Activated naive CD4-positive, alpha-beta T cell treated with anti-CD3 and anti-CD28 coated beads for 36 hours (primary cell): ENCODE results near the gene KCNQ5. TPM values are rescaled to one million over a fixed set of nuclear protein-coding genes. Genes with fewer than 3 reads are reported as not detected.

ENCODE experiments used
- CTCF ChIA-PET: fragments of 350-600 bp; sonication (Branson Sonifier 250); formaldehyde crosslinking; loops from one replicate; lab custom pipeline; 2021; ENCODE audit warnings: antibody characterized with exemption; lab: Charles Lee
- DNase-seq: peaks from one replicate; pipeline ENCODE4 v3.0.0-alpha.2; 2020
- H3K27ac Mint-ChIP-seq: one replicate; pipeline ENCODE4 v1.8.0; 2021; ENCODE audit warnings: mild to moderate bottlenecking, mixed read lengths
- H3K27me3 Mint-ChIP-seq: one replicate; pipeline ENCODE4 v1.8.0; 2021; ENCODE audit warnings: low read depth, mixed read lengths
- H3K36me3 Mint-ChIP-seq: one replicate; pipeline ENCODE4 v1.8.0; 2021; ENCODE audit warnings: low read depth, mixed read lengths
- H3K4me1 Mint-ChIP-seq: one replicate; pipeline ENCODE4 v1.8.0; 2021; ENCODE audit warnings: low read depth, mixed read lengths
- H3K4me3 Mint-ChIP-seq: one replicate; pipeline ENCODE4 v1.8.0; 2021; ENCODE audit warnings: mild to moderate bottlenecking, moderate library complexity, mixed read lengths
- H3K9me3 Mint-ChIP-seq: one replicate; pipeline ENCODE4 v1.8.0; 2021; ENCODE audit warnings: mixed read lengths
- intact Hi-C: fragments of 100-400 bp; cut with micrococcal nuclease; formaldehyde crosslinking; loops from one replicate; pipeline ENCODE4 v1.15.1; 2023
- total RNA-seq, 2 experiments: library from RNA; stranded (reverse); gene quantifications; one replicate each; pipeline ENCODE4 v1.2.3, GENCODE V29; 2021

Gene KCNQ5
- total RNA-seq, 2 experiments from 2014 or later: 11.8 to 12.0 TPM

- Mint-ChIP-seq H3K4me3 (no peak overlapping the region), H3K36me3 (no peaks in the 10 kb centered on the region), H3K4me1 (no peaks in the 10 kb centered on the region), H3K27me3 (no peaks in the 10 kb centered on the region), H3K9me3 (no peaks in the 10 kb centered on the region), H3K27ac (no peak overlapping the region)
- CTCF ChIA-PET: interaction anchor here (0.5 to 1.0 kb wide), 2 partner anchors 295 to 315 kb away, joined by 3 to 4 read pairs; no protein-coding TSS in a partner anchor
- no peak for DNase-seq
- intact Hi-C loops: no loop called here
These were observed 289.7 kb downstream of the KCNQ5 start for GRCh38 chr6:72911463-72912155.

- no peaks in the 10 kb centered on the region for H3K9me3 Mint-ChIP-seq
- no peak overlapping the region for H3K27ac Mint-ChIP-seq
- H3K4me3 Mint-ChIP-seq: no peak overlapping the region
- CTCF ChIA-PET: no interaction called here
- H3K36me3 Mint-ChIP-seq: no peaks in the 10 kb centered on the region
- no peaks in the 10 kb centered on the region for H3K27me3 Mint-ChIP-seq
- H3K4me1 Mint-ChIP-seq: no peaks in the 10 kb centered on the region
- no peak for DNase-seq
- intact Hi-C loops: no loop called here
These were observed 291.9 kb downstream of the KCNQ5 start for GRCh38 chr6:72913797-72914196.

- no peaks in the 10 kb centered on the region for H3K9me3 Mint-ChIP-seq
- intact Hi-C loops: no loop called here
- CTCF ChIA-PET: no interaction called here
- H3K27me3 Mint-ChIP-seq: no peaks in the 10 kb centered on the region
- H3K36me3 Mint-ChIP-seq: no peaks in the 10 kb centered on the region
- H3K4me1 Mint-ChIP-seq: no peaks in the 10 kb centered on the region
- no peak for DNase-seq
- H3K27ac Mint-ChIP-seq: no peak overlapping the region
- H3K4me3 Mint-ChIP-seq: no peak overlapping the region
These were observed 294.4 kb downstream of the KCNQ5 start for GRCh38 chr6:72916298-72916697.

DNA sequence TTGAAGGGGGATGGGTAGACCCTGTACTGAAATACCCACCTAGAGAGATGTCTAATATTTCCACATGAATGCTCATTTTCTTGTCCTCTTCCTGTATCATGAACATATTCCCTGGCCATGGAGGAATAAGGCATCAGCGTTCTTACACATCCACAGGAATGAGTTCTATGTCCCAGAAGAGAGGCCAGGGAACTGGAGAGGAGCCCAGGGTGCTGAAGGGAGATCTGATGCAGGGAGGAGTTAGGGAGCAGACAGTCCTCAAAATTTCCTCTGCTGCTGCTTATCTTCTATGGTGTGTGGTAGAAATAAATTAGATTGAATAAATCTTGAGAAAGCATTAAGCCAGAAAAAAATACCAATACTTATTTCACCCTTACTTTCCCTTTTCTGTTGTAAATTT lies 295.0 kb downstream of the KCNQ5 start:
- Mint-ChIP-seq H3K36me3 (no peaks in the 10 kb centered on the region), H3K4me1 (no peaks in the 10 kb centered on the region), H3K9me3 (no peaks in the 10 kb centered on the region), H3K4me3 (no peak overlapping the region), H3K27me3 (no peaks in the 10 kb centered on the region), H3K27ac (no peak overlapping the region)
- CTCF ChIA-PET: interaction anchor here (0.6 to 0.7 kb wide), 2 partner anchors 280 to 1449 kb away, joined by 3 to 4 read pairs; no protein-coding TSS in a partner anchor
- intact Hi-C loops: no loop called here
- no peak for DNase-seq

DNA sequence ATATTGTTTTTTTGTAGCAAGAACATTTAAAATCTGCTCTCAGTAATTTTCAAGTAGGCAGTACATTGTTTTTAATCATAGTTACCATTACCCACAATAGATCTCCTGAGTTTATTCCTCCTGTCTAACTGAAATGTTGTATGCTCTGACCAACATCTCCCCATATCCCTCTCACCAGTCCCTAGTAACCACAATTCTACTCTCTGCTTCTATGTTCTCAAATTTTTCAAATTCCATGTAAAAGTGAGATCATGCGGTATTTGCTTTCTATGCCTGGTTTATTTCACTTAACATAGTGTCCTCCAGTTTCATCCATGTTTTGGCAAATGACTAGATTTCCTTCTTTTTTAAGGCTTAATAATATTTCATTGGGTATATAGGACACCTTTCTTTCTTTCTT lies 300.5 kb downstream of the KCNQ5 start:
- Mint-ChIP-seq H3K36me3 (no peaks in the 10 kb centered on the region), H3K27ac (no peak overlapping the region), H3K9me3 (no peaks in the 10 kb centered on the region), H3K4me3 (no peak overlapping the region), H3K4me1 (no peaks in the 10 kb centered on the region), H3K27me3 (no peaks in the 10 kb centered on the region)
- CTCF ChIA-PET: no interaction called here
- no peak for DNase-seq
- intact Hi-C loops: no loop called here

- Mint-ChIP-seq H3K27me3 (no peaks in the 10 kb centered on the region), H3K4me3 (no peak overlapping the region), H3K27ac (no peak overlapping the region), H3K36me3 (no peaks in the 10 kb centered on the region), H3K4me1 (no peaks in the 10 kb centered on the region), H3K9me3 (no peaks in the 10 kb centered on the region)
- no peak for DNase-seq
- intact Hi-C loops: no loop called here
- CTCF ChIA-PET: no interaction called here
These were observed 303.3 kb downstream of the KCNQ5 start for GRCh38 chr6:72925136-72925535.

GRCh38 chr6:72930556-72931132 lies 308.8 kb downstream of the KCNQ5 start:
- Mint-ChIP-seq H3K4me3 (no peak overlapping the region), H3K36me3 (peaks cover under 1% of the 10 kb centered on the region), H3K27me3 (no peaks in the 10 kb centered on the region), H3K4me1 (no peaks in the 10 kb centered on the region), H3K9me3 (no peaks in the 10 kb centered on the region), H3K27ac (no peak overlapping the region)
- intact Hi-C loops: no loop called here
- no peak for DNase-seq
- CTCF ChIA-PET: interaction anchor here (0.7 kb wide), 1 partner anchor 10 kb away, joined by 3 read pairs; no protein-coding TSS in a partner anchor

DNA sequence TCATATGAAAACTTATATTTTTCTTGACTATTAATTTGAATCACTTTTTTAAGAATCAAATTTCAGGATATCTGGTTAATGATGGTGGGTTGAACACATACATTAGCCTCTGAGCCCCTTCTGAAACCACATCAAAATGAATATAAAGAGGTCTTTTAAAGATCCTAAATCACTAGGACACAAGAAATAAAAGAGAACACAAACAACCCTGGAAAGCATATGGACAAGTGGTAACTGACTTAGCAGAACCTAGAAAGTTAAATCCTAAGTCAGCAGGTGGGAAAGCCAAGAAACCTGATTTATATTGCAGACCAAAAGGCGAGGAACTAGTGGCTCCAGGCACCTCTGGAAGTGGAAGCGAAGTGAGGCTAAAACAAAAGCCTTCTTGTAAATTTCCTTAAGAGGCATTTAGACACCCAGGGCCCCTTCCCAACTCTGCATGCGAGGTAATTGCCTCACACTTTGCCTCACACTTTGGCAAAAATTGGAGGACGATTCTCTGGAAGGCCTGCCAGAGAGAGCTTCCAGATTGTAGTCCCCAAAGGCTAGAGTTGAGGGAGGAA lies 309.5 kb downstream of the KCNQ5 start:
- Mint-ChIP-seq H3K36me3 (peaks cover 3% of the 10 kb centered on the region), H3K27me3 (no peaks in the 10 kb centered on the region), H3K27ac (no peak overlapping the region), H3K4me1 (no peaks in the 10 kb centered on the region), H3K9me3 (no peaks in the 10 kb centered on the region), H3K4me3 (no peak overlapping the region)
- intact Hi-C loops: no loop called here
- CTCF ChIA-PET: no interaction called here
- no peak for DNase-seq

- Mint-ChIP-seq H3K4me1 (no peaks in the 10 kb centered on the region), H3K36me3 (peaks cover 3% of the 10 kb centered on the region), H3K4me3 (no peak overlapping the region), H3K27ac (no peak overlapping the region), H3K9me3 (no peaks in the 10 kb centered on the region), H3K27me3 (no peaks in the 10 kb centered on the region)
- DNase-seq: no peak
- intact Hi-C loops: no loop called here
- CTCF ChIA-PET: no interaction called here
These were observed 311.4 kb downstream of the KCNQ5 start for GRCh38 chr6:72933233-72933632.

GRCh38 chr6:72936766-72937559 lies 315.1 kb downstream of the KCNQ5 start:
- no peaks in the 10 kb centered on the region for H3K9me3 Mint-ChIP-seq
- no peak overlapping the region for H3K4me3 Mint-ChIP-seq
- H3K4me1 Mint-ChIP-seq: no peaks in the 10 kb centered on the region
- no peaks in the 10 kb centered on the region for H3K27me3 Mint-ChIP-seq
- peaks cover 3% of the 10 kb centered on the region for H3K36me3 Mint-ChIP-seq
- CTCF ChIA-PET: interaction anchor here (1.2 kb wide), 1 partner anchor 193 kb away, joined by 4 read pairs; no protein-coding TSS in a partner anchor
- no peak overlapping the region for H3K27ac Mint-ChIP-seq
- DNase-seq: no peak
- intact Hi-C loops: no loop called here

DNA sequence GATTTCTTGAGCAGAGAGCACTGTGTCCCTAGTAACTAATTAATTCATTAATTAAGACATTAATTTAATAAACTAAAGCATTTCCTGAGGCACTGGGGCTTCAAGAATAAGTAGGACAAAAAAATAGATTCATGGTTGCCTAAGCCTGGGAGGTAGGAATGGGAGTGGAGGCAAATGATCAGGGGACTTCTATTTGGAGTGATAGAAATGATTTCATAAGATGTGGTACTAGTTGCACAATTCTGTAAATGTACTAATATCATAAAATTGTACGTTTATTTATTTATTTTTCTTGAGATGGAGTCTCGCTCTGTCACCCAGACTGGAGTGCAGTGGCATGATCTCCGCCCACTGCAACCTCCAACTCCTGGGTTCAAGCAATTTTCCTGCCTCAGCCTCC lies 316.2 kb downstream of the KCNQ5 start:
- intact Hi-C loops: no loop called here
- no peaks in the 10 kb centered on the region for H3K4me1 Mint-ChIP-seq
- no peaks in the 10 kb centered on the region for H3K9me3 Mint-ChIP-seq
- no peaks in the 10 kb centered on the region for H3K27me3 Mint-ChIP-seq
- no peak for DNase-seq
- no peak overlapping the region for H3K27ac Mint-ChIP-seq
- CTCF ChIA-PET: no interaction called here
- H3K36me3 Mint-ChIP-seq: peaks cover 3% of the 10 kb centered on the region
- no peak overlapping the region for H3K4me3 Mint-ChIP-seq

DNA sequence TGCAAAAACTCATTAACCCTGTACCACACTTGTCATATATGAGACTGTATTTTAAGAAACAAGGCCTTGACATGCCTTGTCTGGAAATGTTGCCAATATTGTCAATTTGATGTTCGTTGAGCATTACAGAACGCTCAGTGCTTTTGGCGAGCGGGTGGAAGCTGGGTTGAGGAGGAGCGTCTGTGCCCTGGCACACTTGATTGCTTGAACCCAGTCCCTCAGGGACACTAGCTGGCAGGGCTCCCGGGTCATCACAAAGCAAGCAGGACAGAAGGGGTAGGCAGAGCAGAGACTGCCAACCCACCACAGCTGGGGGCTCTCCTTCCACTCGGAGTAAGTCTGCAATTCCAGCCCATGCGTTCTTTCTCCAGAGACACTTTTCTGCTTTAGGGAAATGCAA lies 317.1 kb downstream of the KCNQ5 start:
- no peaks in the 10 kb centered on the region for H3K9me3 Mint-ChIP-seq
- no peak overlapping the region for H3K27ac Mint-ChIP-seq
- H3K4me1 Mint-ChIP-seq: no peaks in the 10 kb centered on the region
- CTCF ChIA-PET: no interaction called here
- no peak overlapping the region for H3K4me3 Mint-ChIP-seq
- H3K36me3 Mint-ChIP-seq: peaks cover 3% of the 10 kb centered on the region
- no peak for DNase-seq
- no peaks in the 10 kb centered on the region for H3K27me3 Mint-ChIP-seq
- intact Hi-C loops: no loop called here
